Peyer's patch (tissue), 4 donors: ENCODE data around the gene FGFR1OP2. TPM values are rescaled to one million over a fixed set of nuclear protein-coding genes. Genes with fewer than 3 reads are reported as not detected.

Experiments
- DNase-seq, 3 donors: peaks; one replicate each; pipeline ENCODE4 v3.0.0-alpha.2; 2017 to 2019
- H3K27ac ChIP-seq, 4 donors: fragments of 200-600 bp; sonication (generic); one replicate each; pipeline ENCODE4 v1.5.1; 2016 to 2019
- H3K27me3 ChIP-seq, 2 donors: fragments of 200-600 bp; sonication (generic); one replicate each; pipeline ENCODE4 v1.5.1; 2019
- H3K36me3 ChIP-seq, 3 donors: fragments of 200-600 bp; sonication (generic); one replicate each; pipeline ENCODE4 v1.5.1; 2016 to 2019
- H3K4me1 ChIP-seq, 4 donors: fragments of 200-600 bp; sonication (generic); one replicate each; pipeline ENCODE4 v1.5.1; 2016 to 2019
- H3K4me3 ChIP-seq, 4 donors: fragments of 200-600 bp; sonication (generic); 1 replicate in 3 of 4; 2 replicates in 1 of 4; pipeline ENCODE4 v1.5.1; 2016 to 2019; ENCODE audit warnings: mild to moderate bottlenecking in 1 of 4
- H3K9me3 ChIP-seq, 4 donors: fragments of 200-600 bp; sonication (generic); one replicate each; pipeline ENCODE4 v1.5.1; 2016 to 2019; ENCODE audit warnings: mild to moderate bottlenecking in 1 of 4
- CTCF ChIP-seq, 6 experiments: fragments of 450-650 bp in 4 of 6; fragments of 200-600 bp in 2 of 6; sonication (generic) in 1 of 6; IDR thresholded peaks; one replicate each; pipeline ENCODE4 v1.5.1; 2017 to 2019; ENCODE audit warnings: antibody characterized with exemption in 6 of 6, mild to moderate bottlenecking in 3 of 6, moderate library complexity in 1 of 6
- POLR2A ChIP-seq, 2 donors: fragments of 450-650 bp; IDR thresholded peaks; one replicate each; pipeline ENCODE4 v1.5.1; 2017; ENCODE audit warnings: antibody characterized with exemption in 2 of 2, mild to moderate bottlenecking in 2 of 2, moderate library complexity in 2 of 2
- total RNA-seq, 4 donors: library from RNA; depleted of rRNA; stranded (reverse); fragments of >200 nt; gene quantifications; one replicate each; pipeline ENCODE4 v1.1.0, GENCODE V29; 2016

Gene FGFR1OP2
- total RNA-seq, 4 donors from 2014 or later, result 49.5 to 94.9 (median 65.4) TPM

- Histone ChIP-seq H3K27me3 (no peaks in the 10 kb centered on the region), H3K36me3 (peaks cover 0 to 35% (median 0%) of the 10 kb centered on the region in 3 donors), H3K4me1 (no peaks in the 10 kb centered on the region), H3K9me3 (no peaks in the 10 kb centered on the region), H3K27ac (no peak overlapping the region), H3K4me3 (no peak overlapping the region)
- DNase-seq, result no peak
- no peak for TF ChIP-seq CTCF (IDR thresholded peaks at IDR 0.05)
- no peak for TF ChIP-seq POLR2A (IDR thresholded peaks at IDR 0.05)
Observed at GRCh38 chr12:26995706-26996105, 57.4 kb downstream of the FGFR1OP2 start.

DNA sequence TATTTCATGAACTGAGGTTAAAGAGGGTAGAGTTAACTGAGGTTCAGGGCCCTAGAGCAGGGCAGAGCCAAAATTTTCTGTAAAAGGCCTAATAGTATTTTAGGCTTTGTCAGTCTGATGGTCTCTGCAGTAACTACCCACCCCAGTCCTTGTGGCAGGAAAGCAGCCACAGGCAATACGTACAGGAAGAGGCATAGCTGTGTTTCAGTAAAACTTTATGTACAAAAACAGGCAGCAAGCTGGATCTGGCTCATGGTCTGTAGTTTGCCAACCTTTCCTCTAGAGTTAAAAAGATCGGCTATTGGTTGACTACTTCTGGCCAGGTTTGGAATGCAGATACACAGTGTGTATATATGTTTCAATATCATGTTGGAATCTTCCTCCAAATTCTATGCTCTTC, 58.7 kb downstream of the FGFR1OP2 start:
- Histone ChIP-seq H3K4me1 (no peaks in the 10 kb centered on the region), H3K4me3 (no peak overlapping the region), H3K27me3 (no peaks in the 10 kb centered on the region), H3K9me3 (no peaks in the 10 kb centered on the region), H3K36me3 (peaks cover 0 to 31% (median 0%) of the 10 kb centered on the region in 3 donors), H3K27ac (no peak overlapping the region)
- DNase-seq, result no peak
- TF ChIP-seq CTCF (IDR thresholded peaks at IDR 0.05) (no peak), POLR2A (IDR thresholded peaks at IDR 0.05) (no peak)

- Histone ChIP-seq H3K4me3 (no peak overlapping the region), H3K36me3 (peaks cover 0 to 6% (median 0%) of the 10 kb centered on the region in 3 donors), H3K27ac (no peak overlapping the region), H3K9me3 (no peaks in the 10 kb centered on the region), H3K27me3 (no peaks in the 10 kb centered on the region), H3K4me1 (no peaks in the 10 kb centered on the region)
- TF ChIP-seq CTCF (IDR thresholded peaks at IDR 0.05) (no peak), POLR2A (IDR thresholded peaks at IDR 0.05) (no peak)
- DNase-seq, result no peak
Observed at GRCh38 chr12:27000961-27001360, 62.7 kb downstream of the FGFR1OP2 start.

DNA sequence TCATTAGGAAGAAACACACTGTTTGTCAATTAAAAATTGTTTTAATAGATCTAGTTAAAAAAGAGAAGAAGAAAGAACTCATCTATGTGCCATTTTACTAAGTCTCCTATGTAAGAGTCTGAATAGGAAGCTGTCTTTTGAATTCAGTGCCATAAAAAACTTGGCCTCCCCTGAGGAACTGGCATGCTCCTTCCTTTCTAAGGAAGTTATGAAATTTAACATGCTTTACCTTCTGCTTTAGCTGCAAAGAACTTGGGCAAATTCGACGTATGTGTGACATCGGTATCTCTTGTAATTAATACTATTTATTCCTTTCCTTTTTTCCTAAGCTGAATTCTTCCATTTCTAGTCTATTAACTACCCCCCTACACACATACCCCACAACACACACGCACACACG, 63.4 kb downstream of the FGFR1OP2 start:
- Histone ChIP-seq H3K4me3 (no peak overlapping the region), H3K27me3 (no peaks in the 10 kb centered on the region), H3K27ac (no peak overlapping the region), H3K9me3 (no peaks in the 10 kb centered on the region), H3K36me3 (peaks cover 0 to 6% (median 0%) of the 10 kb centered on the region in 3 donors), H3K4me1 (no peaks in the 10 kb centered on the region)
- TF ChIP-seq POLR2A (IDR thresholded peaks at IDR 0.05), result no peak
- no peak for TF ChIP-seq CTCF (IDR thresholded peaks at IDR 0.05)
- DNase-seq, result no peak

GRCh38 chr12:27002141-27002540, 63.9 kb downstream of the FGFR1OP2 start:
- TF ChIP-seq CTCF (IDR thresholded peaks at IDR 0.05) (no peak), POLR2A (IDR thresholded peaks at IDR 0.05) (no peak)
- Histone ChIP-seq H3K27ac (no peak overlapping the region), H3K4me3 (no peak overlapping the region), H3K9me3 (no peaks in the 10 kb centered on the region), H3K36me3 (peaks cover 0 to 6% (median 0%) of the 10 kb centered on the region in 3 donors), H3K4me1 (no peaks in the 10 kb centered on the region), H3K27me3 (no peaks in the 10 kb centered on the region)
- DNase-seq, result no peak
